ENCODE measurements around the gene CNTN2.

GRCh38 chr1:205071028-205071409 is 28.0 kb downstream of the CNTN2 start:
- no peak for TF ChIP-seq POLR2A (IDR thresholded peaks at IDR 0.05; ENCODE audit: low read depth, low read length)
- no peak for TF ChIP-seq POLR2AphosphoS5 (IDR thresholded peaks at IDR 0.05; ENCODE audit: low read depth, low read length)
- no peak for TF ChIP-seq TAF1 (IDR thresholded peaks at IDR 0.05; ENCODE audit: borderline replicate concordance, low read depth, low read length)

All from GM12892 (cell line).